CD4-positive, alpha-beta T cell treated with Interferon gamma for 1 hour (primary cell): ENCODE results near the gene F2RL2.

Experiments
- DNase-seq: peaks from one replicate; pipeline ENCODE4 v3.0.0-alpha.2; 2020

F2RL2 gene, protein sequence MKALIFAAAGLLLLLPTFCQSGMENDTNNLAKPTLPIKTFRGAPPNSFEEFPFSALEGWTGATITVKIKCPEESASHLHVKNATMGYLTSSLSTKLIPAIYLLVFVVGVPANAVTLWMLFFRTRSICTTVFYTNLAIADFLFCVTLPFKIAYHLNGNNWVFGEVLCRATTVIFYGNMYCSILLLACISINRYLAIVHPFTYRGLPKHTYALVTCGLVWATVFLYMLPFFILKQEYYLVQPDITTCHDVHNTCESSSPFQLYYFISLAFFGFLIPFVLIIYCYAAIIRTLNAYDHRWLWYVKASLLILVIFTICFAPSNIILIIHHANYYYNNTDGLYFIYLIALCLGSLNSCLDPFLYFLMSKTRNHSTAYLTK

GRCh38 chr5:76622973-76623596 lies at the start of gene F2RL2:
TSS of gene F2RL2 (minus strand) at chr5:76623403. CDS start at chr5:76623230, 173 bp downstream.
- DNase-seq = no peak

- DNase-seq = no peak
Observed at GRCh38 chr5:76672242-76672641, 49.0 kb upstream of the F2RL2 start.

- DNase-seq = no peak
Observed at GRCh38 chr5:76670508-76670907, 47.3 kb upstream of the F2RL2 start.

GRCh38 chr5:76669245-76669644 lies 46.0 kb upstream of the F2RL2 start:
- DNase-seq = no peak

- DNase-seq = no peak
Observed at GRCh38 chr5:76667495-76667894, 44.3 kb upstream of the F2RL2 start.

- DNase-seq = no peak
Observed at GRCh38 chr5:76664079-76664478, 40.9 kb upstream of the F2RL2 start.

DNA sequence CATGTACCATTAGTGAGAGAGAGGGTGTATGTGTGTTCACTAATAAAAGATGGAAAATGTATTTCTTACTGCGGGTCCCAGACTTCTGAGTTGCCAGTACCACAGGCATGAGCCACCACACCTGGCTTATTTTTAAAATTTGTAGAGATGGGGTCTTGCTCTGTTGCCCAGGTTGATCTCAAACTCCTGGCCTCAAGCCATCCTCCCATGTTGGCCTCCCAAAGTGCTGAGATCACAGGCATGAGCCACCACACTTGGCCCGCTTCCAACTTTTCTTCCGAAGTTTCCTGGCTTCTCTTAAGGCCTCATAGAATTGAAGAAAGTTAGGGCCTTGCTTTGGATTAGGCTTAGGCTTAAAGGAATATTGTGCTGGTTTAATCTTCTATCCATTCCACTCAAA lies 40.4 kb upstream of the F2RL2 start:
- DNase-seq = no peak

- DNase-seq = no peak
Observed at GRCh38 chr5:76662521-76662920, 39.3 kb upstream of the F2RL2 start.

DNA sequence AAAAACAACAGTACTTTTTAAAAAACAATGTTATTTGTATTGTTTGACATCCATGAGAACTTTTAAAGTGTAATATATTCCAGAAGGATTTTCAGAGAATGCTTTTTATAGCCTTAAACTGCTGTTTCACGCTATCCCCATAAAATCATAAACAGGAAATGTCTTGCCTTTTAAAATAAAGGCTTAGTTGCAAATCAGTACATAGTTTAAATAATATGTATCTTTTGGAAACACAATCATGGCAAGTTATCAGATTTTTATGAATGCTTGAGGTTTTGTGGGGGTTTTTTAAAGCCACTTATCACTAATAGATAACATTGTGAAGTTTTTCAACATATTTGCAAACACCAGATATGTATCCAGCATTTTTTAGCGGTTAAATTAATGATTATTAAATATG lies 37.2 kb upstream of the F2RL2 start:
- no peak for DNase-seq

- DNase-seq = no peak
Observed at GRCh38 chr5:76657683-76658311, 34.6 kb upstream of the F2RL2 start.

- no peak for DNase-seq
Observed at GRCh38 chr5:76657091-76657490, 33.9 kb upstream of the F2RL2 start.

DNA sequence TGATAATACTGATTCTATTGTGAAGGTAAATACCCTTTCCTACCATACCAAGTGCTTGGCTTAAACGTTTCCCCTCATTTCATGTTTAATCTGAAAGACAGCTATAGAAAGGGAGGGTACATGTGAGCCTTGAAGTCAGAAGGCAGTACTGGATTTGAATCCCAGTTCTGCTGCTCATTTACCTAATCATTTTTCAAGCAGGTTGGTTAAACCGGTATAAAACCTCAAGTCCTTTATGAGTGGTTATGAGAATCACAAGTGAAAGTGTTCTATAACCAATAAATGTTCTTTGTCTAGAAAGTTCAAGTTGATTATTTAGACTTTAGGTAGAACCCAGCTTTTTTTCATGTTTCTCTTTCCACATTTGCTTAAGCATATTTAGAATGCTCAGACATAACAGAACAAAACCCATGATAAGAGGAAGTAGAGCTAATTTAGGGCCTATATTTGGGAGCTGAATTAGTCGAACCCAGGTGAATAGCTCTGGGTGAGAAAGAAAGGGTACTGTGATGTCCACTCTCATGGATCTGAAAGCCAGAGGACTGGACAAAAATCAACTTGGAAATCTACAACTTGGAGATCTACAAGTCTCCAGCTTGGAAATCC lies 29.7 kb upstream of the F2RL2 start:
- no peak for DNase-seq

- DNase-seq = no peak
Observed at GRCh38 chr5:76649140-76649539, 25.9 kb upstream of the F2RL2 start.

DNA sequence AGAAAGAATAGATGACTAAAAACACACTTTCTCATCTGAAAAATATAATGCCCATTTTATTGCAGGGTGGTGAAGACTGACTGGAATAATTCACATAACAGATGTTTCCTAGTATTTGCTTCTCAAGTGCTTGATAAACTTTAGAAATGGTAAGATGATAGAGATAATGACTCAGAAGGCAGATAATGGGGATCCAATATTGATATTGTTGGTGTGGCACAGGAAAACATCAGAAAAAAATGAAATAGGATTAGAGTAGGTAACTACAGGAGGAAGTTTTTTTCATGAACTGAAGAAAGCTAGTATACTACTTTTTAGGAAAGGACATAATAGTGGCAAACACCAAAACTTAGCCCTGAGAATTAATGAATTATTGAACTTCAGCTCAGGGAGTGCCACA lies 20.2 kb upstream of the F2RL2 start:
- DNase-seq = no peak

GRCh38 chr5:76642390-76643040 lies 19.3 kb upstream of the F2RL2 start:
- DNase-seq = no peak

- DNase-seq = peak; percentile 30
Observed at GRCh38 chr5:76641514-76642120, 18.4 kb upstream of the F2RL2 start.

- no peak for DNase-seq
Observed at GRCh38 chr5:76638479-76638878, 15.3 kb upstream of the F2RL2 start.

- DNase-seq = no peak
Observed at GRCh38 chr5:76637490-76637889, 14.3 kb upstream of the F2RL2 start.

GRCh38 chr5:76634661-76635060 lies 11.5 kb upstream of the F2RL2 start:
- DNase-seq = no peak

GRCh38 chr5:76626738-76627137 lies 3.5 kb upstream of the F2RL2 start:
- no peak for DNase-seq

GRCh38 chr5:76625087-76625815 lies 2.0 kb upstream of the F2RL2 start:
- DNase-seq = no peak

GRCh38 chr5:76622076-76622475 lies 1.1 kb downstream of the F2RL2 start:
- no peak for DNase-seq
